Stimulated activated CD8-positive, alpha-beta memory T cell treated with anti-CD3 and anti-CD28 coated beads, Interleukin-2, amount 100 ng/mL, for 1 hour (primary cell): Measurements from ENCODE around the gene ALG13.
"Not testable (repeated sequence)": the region's sequence is repeated elsewhere in the genome, so short reads cannot be mapped to it uniquely, and the experiment has no call there.

Experiments used
- DNase-seq, 2 donors: peaks; one replicate each; pipeline ENCODE4 v3.0.0-alpha.2; 2020; ENCODE audit warnings: low read depth in 2 of 2

Gene ALG13

DNA sequence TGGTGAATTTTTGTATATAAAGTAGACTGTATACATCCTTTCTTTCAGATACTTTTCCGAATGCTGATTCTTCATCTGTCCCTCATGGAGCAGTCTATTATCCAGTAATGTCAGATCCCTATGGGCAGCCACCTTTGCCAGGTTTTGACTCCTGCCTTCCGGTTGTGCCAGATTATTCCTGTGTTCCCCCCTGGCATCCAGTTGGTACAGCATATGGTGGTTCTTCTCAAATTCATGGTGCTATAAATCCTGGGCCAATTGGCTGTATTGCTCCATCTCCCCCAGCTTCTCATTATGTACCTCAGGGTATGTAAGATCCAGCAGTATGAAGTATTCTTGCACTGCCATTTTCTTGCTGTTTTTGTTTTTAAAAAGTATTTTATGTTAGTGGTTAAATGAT, 78.7 kb downstream of the ALG13 start:
- no peak for DNase-seq

GRCh38 chrX:111761578-111762135, 80.7 kb downstream of the ALG13 start:
- DNase-seq: no peak

DNA sequence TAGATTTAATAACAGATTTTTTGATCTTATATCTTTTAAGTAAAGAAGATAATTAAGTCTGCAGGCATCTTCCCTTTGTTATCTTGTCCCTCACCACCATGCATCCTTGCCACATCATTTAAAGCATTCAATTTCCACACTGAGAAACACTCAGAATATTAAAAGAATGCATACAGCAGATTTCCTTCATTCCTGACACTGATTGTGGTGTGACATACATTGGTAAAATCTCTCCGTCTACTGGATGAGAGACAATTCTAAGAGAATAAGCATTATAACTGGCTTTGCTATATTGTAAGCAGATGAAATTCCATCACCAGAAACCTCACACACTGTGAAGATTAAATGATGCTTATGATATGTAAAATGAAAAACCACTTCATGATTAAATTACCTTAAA, 97.6 kb downstream of the ALG13 start:
- DNase-seq: no peak

DNA sequence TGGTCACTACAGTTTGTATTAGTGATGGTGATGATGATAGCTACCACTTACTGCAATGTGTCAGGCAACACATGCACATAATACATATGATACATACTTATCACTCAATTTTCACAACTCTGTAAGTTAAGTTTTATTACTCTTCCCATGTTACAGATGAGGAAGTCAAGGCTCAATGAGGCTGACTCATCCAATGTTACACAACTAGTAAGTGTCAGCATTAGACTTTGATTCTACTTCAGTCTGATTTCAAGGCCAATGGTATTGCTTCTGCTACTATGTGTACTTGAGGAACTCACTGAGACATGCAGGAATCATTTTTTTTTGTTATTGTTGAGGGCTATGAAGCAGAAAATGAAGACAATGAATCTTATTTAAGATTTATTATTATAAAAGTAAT, 98.6 kb downstream of the ALG13 start:
- no peak for DNase-seq

GRCh38 chrX:111784667-111785066, 103.7 kb downstream of the ALG13 start:
- no peak for DNase-seq

GRCh38 chrX:111790054-111790453, 109.1 kb downstream of the ALG13 start:
- not testable (repeated sequence) for DNase-seq
